HepG2 (cell line): ENCODE measurements around the gene SUN1. TPM values are rescaled to one million over a fixed set of nuclear protein-coding genes. Genes with fewer than 3 reads are reported as not detected.

Experiments
- CEBPZ ChIP-seq: IDR thresholded peaks from 2 replicates; pipeline ENCODE4 v1.6.1; 2012; ENCODE audit warnings: low read length, improper control_type of control experiment
- CHCHD3 ChIP-seq: sonication (generic); formaldehyde crosslinking; IDR thresholded peaks from 2 replicates; pipeline ENCODE4 v1.8.0; 2022; ENCODE audit warnings: mild to moderate bottlenecking, missing genetic modification reagents, moderate library complexity
- FOXJ3 ChIP-seq: sonication (generic); formaldehyde crosslinking; IDR thresholded peaks from 2 replicates; pipeline ENCODE4 v1.4.0; 2020; ENCODE audit warnings: missing genetic modification reagents, mild to moderate bottlenecking, borderline replicate concordance
- HNRNPLL ChIP-seq: fragments of 200-400 bp; formaldehyde crosslinking; IDR thresholded peaks from 2 replicates; pipeline ENCODE4 v1.6.1; 2017; ENCODE audit warnings: mild to moderate bottlenecking, low read depth, low read length; ENCODE audit not compliant: poor library complexity, severe bottlenecking
- KLF12 ChIP-seq: sonication (generic); formaldehyde crosslinking; IDR thresholded peaks from 2 replicates; pipeline ENCODE4 v1.4.0; 2020; ENCODE audit warnings: missing genetic modification reagents, borderline replicate concordance
- MIXL1 ChIP-seq: IDR thresholded peaks from 2 replicates; pipeline ENCODE4 v1.6.1; 2016
- MYPOP ChIP-seq: sonication (generic); formaldehyde crosslinking; IDR thresholded peaks from 2 replicates; pipeline ENCODE4 v1.8.1; 2023; ENCODE audit warnings: mild to moderate bottlenecking, moderate library complexity, missing genetic modification reagents
- NFKBIZ ChIP-seq: IDR thresholded peaks from 2 replicates; pipeline ENCODE4 v1.6.1; 2018; ENCODE audit warnings: missing genetic modification reagents, missing compliant biosample characterization
- NRL ChIP-seq: sonication (generic); formaldehyde crosslinking; IDR thresholded peaks from 2 replicates; pipeline ENCODE4 v1.5.0; 2020; ENCODE audit warnings: missing genetic modification reagents, mild to moderate bottlenecking, moderate library complexity, borderline replicate concordance
- POGZ ChIP-seq: sonication (generic); formaldehyde crosslinking; IDR thresholded peaks from 2 replicates; pipeline ENCODE4 v1.4.0; 2020; ENCODE audit warnings: mild to moderate bottlenecking, missing genetic modification reagents
- SNAI1 ChIP-seq: sonication (generic); formaldehyde crosslinking; IDR thresholded peaks from 2 replicates; pipeline ENCODE4 v1.5.0; 2020; ENCODE audit warnings: mild to moderate bottlenecking, missing genetic modification reagents, borderline replicate concordance
- ZBTB14 ChIP-seq: sonication (generic); formaldehyde crosslinking; IDR thresholded peaks from 2 replicates; pipeline ENCODE4 v1.4.0; 2020; ENCODE audit warnings: missing genetic modification reagents
- ZNF326 ChIP-seq: sonication (generic); formaldehyde crosslinking; IDR thresholded peaks from 2 replicates; pipeline ENCODE4 v1.4.0; 2020; ENCODE audit warnings: missing genetic modification reagents, borderline replicate concordance
- ZNF367 ChIP-seq: sonication (generic); formaldehyde crosslinking; IDR thresholded peaks from 2 replicates; pipeline ENCODE4 v1.4.0; 2020; ENCODE audit warnings: missing genetic modification reagents, borderline replicate concordance
- ZNF563 ChIP-seq: sonication (generic); formaldehyde crosslinking; IDR thresholded peaks from 2 replicates; pipeline ENCODE4 v1.8.0; 2022; ENCODE audit warnings: mild to moderate bottlenecking, moderate library complexity, missing genetic modification reagents
- ZNF788 ChIP-seq: sonication (generic); formaldehyde crosslinking; IDR thresholded peaks from 2 replicates; pipeline ENCODE4 v1.5.0; 2020; ENCODE audit warnings: mild to moderate bottlenecking, missing genetic modification reagents, borderline replicate concordance
- ZNF879 ChIP-seq: sonication (generic); formaldehyde crosslinking; IDR thresholded peaks from 2 replicates; pipeline ENCODE4 v1.8.1; 2023; ENCODE audit warnings: missing genetic modification reagents
- polyA plus RNA-seq, 8 experiments: library from polyadenylated mRNA; depleted of rRNA in 3 of 8; stranded (reverse) in 7 of 8; unstranded in 1 of 8; fragments of >200 nt; fragmentation: Illumina TruSeq in 4 of 8; extraction: Trizol in 4 of 8; gene quantifications; 2 replicates each; pipeline versions ENCODE4 v1.2.1 to v1.2.3, GENCODE V29; 2011 to 2016; ENCODE audit warnings: low read depth in 4 of 8, missing spikeins in 1 of 8, mixed read lengths in 1 of 8; ENCODE audit not compliant: insufficient read depth in 1 of 8
- total RNA-seq, 5 experiments: library from RNA; depleted of rRNA; stranded (reverse); fragments of >200 nt; fragmentation: Illumina TruSeq; extraction: Trizol; gene quantifications; 2 replicates each; pipeline ENCODE4 v1.2.3, GENCODE V29; 2016; ENCODE audit warnings: low read depth in 1 of 5
- TF ChIP-seq, protein P1 (sequence below): sonication (generic); formaldehyde crosslinking; IDR thresholded peaks from 2 replicates; pipeline ENCODE4 v1.5.1; 2020; ENCODE audit warnings: missing genetic modification reagents, mild to moderate bottlenecking, borderline replicate concordance
- TF ChIP-seq, protein P2 (sequence below): sonication (generic); formaldehyde crosslinking; IDR thresholded peaks from 2 replicates; pipeline ENCODE4 v1.8.1; 2023; ENCODE audit warnings: missing genetic modification reagents, inconsistent platforms, borderline replicate concordance

Gene SUN1
- total and polyA plus RNA-seq, 2 of the 13 experiments (the other 11 are each of a cell fraction or from before 2014, with no cell fraction given) = 47.0 to 126 TPM

- peak; percentile 92; the same call in 1 of the 2 replicates for TF ChIP-seq ZNF563 (CRISPR knock-in tag)
- TF ChIP-seq NRL (CRISPR knock-in tag) = no peak
- TF ChIP-seq POGZ (CRISPR knock-in tag) = 0 out of 2 replicates have a peak, but pooled peaks have one; percentile 18
- TF ChIP-seq MYPOP (CRISPR knock-in tag) = peak; percentile 94
- TF ChIP-seq CHCHD3 (CRISPR knock-in tag) = no peak
- peak; percentile 89; the same call in 1 of the 2 replicates for TF ChIP-seq ZNF788 (CRISPR knock-in tag)
- TF ChIP-seq SNAI1 (CRISPR knock-in tag) = no peak
- TF ChIP-seq, protein P1, sequence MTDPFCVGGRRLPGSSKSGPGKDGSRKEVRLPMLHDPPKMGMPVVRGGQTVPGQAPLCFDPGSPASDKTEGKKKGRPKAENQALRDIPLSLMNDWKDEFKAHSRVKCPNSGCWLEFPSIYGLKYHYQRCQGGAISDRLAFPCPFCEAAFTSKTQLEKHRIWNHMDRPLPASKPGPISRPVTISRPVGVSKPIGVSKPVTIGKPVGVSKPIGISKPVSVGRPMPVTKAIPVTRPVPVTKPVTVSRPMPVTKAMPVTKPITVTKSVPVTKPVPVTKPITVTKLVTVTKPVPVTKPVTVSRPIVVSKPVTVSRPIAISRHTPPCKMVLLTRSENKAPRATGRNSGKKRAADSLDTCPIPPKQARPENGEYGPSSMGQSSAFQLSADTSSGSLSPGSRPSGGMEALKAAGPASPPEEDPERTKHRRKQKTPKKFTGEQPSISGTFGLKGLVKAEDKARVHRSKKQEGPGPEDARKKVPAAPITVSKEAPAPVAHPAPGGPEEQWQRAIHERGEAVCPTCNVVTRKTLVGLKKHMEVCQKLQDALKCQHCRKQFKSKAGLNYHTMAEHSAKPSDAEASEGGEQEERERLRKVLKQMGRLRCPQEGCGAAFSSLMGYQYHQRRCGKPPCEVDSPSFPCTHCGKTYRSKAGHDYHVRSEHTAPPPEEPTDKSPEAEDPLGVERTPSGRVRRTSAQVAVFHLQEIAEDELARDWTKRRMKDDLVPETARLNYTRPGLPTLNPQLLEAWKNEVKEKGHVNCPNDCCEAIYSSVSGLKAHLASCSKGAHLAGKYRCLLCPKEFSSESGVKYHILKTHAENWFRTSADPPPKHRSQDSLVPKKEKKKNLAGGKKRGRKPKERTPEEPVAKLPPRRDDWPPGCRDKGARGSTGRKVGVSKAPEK (CRISPR knock-in tag) = no peak
- peak; percentile 93 for TF ChIP-seq NFKBIZ (CRISPR knock-in tag)
- no peak for TF ChIP-seq CEBPZ
- TF ChIP-seq, protein P2, sequence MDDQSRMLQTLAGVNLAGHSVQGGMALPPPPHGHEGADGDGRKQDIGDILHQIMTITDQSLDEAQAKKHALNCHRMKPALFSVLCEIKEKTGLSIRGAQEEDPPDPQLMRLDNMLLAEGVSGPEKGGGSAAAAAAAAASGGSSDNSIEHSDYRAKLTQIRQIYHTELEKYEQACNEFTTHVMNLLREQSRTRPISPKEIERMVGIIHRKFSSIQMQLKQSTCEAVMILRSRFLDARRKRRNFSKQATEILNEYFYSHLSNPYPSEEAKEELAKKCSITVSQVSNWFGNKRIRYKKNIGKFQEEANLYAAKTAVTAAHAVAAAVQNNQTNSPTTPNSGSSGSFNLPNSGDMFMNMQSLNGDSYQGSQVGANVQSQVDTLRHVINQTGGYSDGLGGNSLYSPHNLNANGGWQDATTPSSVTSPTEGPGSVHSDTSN (CRISPR knock-in tag) = peak; percentile 72; the same call in 1 of the 2 replicates
- TF ChIP-seq FOXJ3 (CRISPR knock-in tag) = peak; percentile 56; the same call in 1 of the 2 replicates
- peak; percentile 91 for TF ChIP-seq KLF12 (CRISPR knock-in tag)
- TF ChIP-seq MIXL1 (CRISPR knock-in tag) = peak; percentile 85
- 0 out of 2 replicates have a peak, but pooled peaks have one; percentile 47 for TF ChIP-seq ZNF367 (CRISPR knock-in tag)
- no peak for TF ChIP-seq ZNF326 (CRISPR knock-in tag)
- no peak; the same call in 1 of the 2 replicates for TF ChIP-seq ZBTB14 (CRISPR knock-in tag)
- peak; percentile 58; the same call in 1 of the 2 replicates for TF ChIP-seq ZNF879 (CRISPR knock-in tag)
- TF ChIP-seq HNRNPLL = no peak
Observed at GRCh38 chr7:873367-874002, 41.2 kb downstream of the SUN1 start (continued).
